ENCODE data around the gene SMARCA4.
"Not testable (repeated sequence)": the region's sequence is repeated elsewhere in the genome, so short reads cannot be mapped to it uniquely, and the experiment has no call there.

Gene SMARCA4

DNA sequence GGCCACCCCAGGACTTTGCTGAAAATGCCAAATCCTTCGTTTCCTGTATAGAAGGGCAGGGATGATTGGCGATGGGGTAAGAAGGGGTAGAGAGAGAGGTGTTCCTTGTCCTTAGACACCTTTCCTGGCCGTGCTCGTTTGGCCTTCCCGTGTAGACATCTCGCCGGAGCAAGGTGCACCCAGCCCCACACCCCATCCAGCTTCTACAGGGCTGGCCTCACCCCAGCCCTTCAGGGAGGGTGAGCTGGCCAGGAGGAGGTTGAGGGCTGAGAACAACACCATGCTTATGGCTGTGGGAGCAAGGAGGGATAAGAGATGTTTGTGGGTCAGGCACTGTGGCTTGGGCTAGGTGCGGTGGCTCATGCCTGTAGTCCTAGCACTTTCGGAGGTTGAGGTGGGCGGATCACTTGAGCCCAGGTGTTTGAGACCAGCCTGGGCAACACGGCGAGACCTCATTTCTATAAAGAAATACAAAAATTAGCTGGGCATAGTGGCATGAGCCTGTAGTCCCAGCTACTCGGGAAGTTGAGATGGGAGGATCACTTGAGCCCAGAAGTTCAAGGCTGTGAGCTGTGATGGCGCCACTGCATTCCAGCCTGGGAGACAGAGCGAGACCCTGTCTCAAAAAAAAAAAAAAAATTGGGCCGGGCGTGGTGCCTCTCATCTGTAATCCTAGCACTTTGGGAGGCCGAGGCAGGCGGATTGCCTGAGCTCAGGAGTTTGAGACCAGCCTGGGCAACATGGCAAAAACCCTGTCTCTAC lies 15.5 kb downstream of the SMARCA4 start:
- no peak for DNase-seq (ENCODE audit: low spot score)

DNA sequence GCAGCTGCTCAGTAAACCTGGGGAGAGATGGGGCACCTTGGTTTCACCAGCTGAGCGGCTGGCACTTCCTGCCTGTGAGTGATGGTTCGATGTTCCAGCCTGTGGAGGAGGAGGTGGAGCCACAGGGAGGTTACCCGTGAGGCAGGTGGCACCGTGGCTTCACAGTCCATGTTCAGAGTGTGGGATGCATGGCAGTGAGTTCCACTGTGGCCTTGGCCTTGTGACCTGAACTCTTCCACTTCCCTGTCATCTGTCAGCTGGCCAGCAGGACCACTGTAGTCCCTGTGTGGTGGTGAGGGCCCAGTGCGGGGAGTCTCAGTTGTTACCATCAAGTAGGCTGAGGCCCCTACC lies 16.9 kb downstream of the SMARCA4 start:
- no peak for DNase-seq (ENCODE audit: low spot score)

DNA sequence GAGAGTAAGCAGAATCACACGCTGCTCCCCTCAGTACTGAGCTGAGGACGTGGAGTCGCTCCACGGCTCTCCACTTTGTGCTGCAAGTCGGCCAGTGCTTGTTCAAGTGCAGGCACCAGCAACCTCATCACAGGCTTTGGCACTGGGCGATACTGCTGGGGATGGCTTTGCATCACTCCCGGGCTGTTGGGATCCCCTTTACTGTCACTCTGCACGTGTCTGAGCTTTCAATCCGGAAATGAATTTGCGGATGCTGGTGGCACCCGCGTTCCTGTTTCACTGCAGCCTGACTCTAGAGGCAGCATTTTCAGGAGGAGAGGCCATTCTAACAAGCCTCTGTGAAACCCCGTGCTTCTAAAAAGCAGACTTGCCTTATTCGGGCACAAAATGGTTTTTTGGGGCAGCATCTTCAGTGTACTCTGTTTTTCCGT lies 19.1 kb downstream of the SMARCA4 start:
- DNase-seq (ENCODE audit: low spot score), result peak; percentile 4

DNA sequence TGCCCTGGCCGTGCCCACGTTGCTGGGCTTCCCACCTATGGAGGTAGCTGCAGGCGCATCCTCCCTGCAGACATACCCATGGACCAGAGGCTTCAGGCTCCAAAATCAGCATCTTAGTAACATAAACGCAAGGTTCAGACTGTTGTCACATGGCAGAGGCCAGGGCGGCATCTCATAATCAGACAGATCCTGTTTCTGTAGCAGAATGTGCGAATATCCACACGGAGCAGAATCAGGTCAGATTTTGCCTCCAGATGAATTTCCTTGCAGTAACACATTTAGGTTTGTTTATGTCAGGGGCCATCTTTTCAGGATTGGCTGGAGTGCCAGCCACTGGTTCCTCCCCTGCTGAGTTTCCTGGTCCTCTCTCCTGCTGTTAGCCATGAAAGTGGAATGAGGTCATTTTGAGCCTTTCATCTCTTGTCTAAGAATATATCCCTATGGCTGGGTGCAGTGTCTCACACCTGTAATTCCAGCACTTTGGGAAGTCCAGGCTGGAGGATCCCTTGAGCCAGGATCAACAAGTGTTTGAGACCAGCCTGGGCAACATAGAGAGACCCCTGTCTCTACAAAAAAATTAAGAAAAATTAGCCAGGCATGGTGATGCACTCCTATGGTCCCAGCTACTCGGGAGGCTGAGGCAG lies 20.5 kb downstream of the SMARCA4 start:
- no peak for DNase-seq (ENCODE audit: low spot score)

DNA sequence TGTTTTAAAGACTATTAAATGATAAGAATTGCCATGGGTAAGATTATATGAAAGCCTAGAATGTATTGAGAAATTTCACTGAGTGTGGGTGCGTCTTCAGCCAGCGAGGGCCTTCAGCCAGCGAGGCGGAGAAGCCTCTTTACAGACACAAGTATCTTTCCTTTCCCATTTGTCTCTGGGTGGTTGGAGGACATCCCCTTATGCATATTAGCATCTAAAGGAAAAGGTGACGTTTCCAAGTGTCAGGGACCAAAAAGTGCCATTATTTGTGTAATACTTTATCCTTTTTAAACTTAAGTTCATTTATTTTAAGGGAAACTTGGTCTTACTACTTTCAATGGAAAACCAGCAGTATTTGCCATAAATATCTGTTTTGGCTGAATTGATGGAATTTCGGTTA lies 22.2 kb downstream of the SMARCA4 start:
- no peak for DNase-seq (ENCODE audit: low spot score)

DNA sequence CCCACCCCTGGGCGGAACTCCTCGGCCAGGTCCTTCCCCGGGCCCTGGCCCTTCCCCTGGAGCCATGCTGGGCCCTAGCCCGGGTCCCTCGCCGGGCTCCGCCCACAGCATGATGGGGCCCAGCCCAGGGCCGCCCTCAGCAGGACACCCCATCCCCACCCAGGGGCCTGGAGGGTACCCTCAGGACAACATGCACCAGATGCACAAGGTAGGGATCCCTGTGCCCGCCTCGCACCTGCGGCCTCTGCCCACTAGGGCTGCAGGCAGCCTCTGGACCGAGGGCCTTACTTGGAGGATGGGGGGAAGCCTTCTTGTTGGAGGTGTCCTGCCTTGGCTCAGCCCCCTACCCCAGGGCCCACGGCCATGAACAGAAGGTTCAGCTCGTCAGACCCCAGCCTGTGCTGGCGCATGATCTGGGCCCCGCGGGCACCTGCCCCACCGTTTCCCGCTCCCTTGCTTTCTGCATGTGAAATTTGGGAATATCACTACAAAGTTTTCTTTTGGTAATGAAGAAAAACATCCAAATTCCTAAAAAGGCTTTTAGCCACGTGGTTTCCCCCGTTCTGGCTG lies 23.4 kb downstream of the SMARCA4 start:
- no peak for DNase-seq (ENCODE audit: low spot score)

DNA sequence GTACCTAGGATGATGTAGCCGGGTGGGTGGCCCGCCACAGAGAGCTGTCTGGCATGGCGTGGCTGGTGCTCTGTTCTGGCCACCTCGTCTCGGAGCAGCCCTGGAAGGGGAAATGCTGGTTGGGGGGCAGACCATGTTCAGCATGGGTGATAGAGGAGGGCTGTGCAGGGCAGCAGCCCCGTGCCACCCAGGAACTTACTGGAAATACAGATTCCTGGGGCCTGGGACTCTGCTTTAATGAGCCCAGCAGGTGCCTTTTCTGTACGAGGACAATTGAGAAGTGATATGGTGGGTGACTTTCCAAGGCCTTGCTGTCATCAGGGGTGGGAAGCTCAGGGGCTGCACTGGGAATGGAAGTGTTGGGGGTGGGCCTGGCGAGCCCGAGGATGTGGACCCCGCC lies 24.7 kb downstream of the SMARCA4 start:
- no peak for DNase-seq (ENCODE audit: low spot score)

DNA sequence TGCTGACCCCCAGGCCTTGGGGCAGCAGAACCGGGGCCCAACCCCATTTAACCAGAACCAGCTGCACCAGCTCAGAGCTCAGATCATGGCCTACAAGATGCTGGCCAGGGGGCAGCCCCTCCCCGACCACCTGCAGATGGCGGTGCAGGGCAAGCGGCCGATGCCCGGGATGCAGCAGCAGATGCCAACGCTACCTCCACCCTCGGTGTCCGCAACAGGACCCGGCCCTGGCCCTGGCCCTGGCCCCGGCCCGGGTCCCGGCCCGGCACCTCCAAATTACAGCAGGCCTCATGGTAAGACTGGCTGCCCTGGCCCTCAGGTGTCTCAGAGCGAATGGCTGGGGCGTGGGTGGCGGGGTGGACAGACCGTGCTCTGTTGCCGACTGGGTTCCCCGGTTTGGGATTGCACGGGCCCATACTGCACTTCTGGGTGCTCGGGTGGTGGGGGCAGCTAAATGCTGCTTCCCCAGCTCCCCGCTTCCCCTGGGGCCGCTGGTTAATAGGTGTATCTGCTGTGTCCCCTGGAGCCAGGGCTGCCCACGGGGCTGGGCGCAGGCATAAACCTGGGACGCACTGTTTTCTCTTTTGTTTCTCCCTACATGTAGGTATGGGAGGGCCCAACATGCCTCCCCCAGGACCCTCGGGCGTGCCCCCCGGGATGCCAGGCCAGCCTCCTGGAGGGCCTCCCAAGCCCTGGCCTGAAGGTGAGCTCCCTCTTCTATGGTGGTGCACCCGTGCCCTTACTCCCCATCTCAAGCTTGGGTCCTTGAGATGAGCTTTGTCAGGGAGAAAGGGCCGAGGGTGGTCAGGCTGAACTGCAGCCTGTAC lies 25.7 kb downstream of the SMARCA4 start:
- DNase-seq (ENCODE audit: low spot score), result no peak

DNA sequence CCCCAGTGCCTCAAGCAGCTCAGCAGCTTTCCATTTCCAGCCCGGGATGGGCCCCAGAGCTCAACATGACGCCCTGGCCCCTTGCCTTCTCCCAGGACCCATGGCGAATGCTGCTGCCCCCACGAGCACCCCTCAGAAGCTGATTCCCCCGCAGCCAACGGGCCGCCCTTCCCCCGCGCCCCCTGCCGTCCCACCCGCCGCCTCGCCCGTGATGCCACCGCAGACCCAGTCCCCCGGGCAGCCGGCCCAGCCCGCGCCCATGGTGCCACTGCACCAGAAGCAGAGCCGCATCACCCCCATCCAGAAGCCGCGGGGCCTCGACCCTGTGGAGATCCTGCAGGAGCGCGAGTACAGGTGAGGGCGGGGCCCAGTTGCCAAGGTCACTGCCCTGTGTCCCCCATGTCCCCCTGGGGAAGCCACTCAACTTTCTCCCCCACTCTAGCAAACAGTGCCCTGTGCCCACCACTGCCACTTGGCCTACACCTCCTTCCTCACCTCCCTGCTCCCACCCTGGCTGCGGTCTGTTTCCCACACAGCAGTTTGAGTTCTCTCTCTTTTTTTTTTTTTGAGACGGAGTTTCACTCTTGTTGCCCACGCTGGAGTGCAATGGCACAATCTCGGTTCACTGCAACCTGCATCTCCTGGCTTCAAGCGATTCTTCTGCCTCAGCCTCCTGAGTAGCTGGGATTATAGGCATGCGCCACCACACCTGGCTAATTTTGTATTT lies 26.9 kb downstream of the SMARCA4 start:
- DNase-seq (ENCODE audit: low spot score), result no peak

DNA sequence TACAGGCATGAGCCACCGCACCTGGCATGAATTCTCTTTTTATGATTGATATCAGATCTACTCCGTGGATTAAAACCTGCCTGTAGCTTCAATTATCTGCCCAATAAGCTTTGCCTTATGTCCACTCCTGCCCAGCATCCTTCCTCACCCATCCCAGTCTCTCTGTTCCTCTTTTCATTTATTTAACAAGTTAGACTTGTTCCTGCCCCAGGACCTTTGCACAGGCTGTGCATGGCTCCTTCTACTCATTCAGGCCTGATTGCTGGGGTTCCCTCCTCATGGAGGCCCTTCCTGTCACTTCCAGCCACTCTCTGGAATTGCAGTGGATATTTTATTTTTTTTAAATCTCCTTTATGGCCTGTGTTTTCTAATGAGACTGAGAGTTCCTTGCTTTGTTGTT lies 27.6 kb downstream of the SMARCA4 start:
- no peak for DNase-seq (ENCODE audit: low spot score)

DNA sequence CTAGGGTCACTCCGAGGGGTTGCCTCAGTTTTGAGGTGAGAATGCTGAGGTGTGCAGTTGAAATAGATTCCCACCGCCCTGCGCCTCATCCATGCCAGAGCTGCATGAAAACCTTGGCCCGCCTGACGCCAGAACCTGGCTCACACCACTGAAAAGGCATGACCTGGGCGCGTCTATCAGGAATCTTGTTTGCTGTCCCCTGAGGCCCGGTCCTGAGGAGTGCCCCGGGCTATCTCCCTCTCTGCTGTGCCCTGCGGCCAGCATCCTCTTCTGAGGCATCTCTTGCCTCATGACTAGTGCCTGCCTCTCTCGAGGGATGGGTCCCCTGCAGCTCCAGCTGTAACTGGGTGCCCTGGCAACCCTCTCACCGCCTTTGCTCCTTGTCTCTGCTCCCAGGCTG lies 28.1 kb downstream of the SMARCA4 start:
- no peak for DNase-seq (ENCODE audit: low spot score)

DNA sequence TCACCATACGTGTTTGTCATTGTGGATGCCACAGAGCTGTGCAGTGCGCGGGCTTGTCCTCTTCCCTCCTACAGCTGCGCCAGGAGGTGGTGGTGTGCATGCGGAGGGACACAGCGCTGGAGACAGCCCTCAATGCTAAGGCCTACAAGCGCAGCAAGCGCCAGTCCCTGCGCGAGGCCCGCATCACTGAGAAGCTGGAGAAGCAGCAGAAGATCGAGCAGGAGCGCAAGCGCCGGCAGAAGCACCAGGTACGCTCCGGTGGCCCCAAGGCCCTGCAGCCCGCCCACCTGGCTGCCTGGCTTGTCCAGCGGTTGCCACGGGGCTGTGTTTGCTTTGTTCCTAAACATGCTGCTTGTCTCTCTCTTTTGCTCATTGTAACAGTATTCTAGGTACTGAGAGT lies 30.2 kb downstream of the SMARCA4 start:
- no peak for DNase-seq (ENCODE audit: low spot score)

DNA sequence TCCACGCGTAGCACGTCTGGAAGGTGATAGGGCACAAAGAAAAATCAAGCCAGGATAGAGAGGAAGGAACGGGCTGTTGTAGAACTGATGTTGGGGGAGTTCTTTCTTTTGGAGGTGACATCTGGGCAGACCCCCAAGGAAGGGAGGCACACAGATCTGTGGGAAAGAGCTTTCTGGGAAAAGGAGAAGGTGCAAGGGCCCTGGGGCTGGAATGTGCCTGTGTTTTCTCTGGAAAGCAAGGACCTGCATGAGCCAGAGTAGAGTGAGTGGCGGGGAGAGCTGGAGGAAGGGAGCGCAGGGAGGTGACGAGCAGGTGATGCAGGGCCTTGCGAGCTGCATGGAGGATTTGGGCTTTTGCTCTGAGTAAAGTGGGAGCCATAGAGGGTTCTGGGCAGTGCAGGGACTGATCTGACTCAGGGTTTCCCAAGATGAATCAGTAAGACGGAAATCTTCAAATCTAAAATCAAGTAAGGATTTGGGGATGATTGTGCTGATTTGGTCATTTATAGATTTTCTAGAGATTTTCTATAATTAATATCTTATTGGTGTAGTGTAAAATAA lies 30.8 kb downstream of the SMARCA4 start:
- DNase-seq (ENCODE audit: low spot score), result no peak

DNA sequence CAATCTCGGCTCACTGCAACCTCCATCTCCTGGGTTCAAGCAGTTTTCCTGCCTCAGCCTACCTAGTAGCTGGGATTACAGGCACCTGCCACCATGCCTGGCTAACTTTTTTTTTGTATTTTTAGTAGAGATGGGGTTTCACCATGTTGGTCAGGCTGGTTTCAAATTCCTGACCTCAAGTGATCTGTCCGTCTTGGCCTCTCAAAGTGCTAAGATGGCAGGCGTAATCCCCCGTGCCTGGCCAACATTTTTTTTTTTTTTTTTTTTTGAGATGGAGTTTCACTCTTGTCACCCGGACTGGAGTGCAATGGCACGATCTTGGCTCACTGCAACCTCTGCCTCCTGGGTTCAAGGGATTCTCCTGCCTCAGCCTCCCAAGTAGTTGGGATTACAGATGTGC lies 31.3 kb downstream of the SMARCA4 start:
- DNase-seq (ENCODE audit: low spot score), result not testable (repeated sequence)

DNA sequence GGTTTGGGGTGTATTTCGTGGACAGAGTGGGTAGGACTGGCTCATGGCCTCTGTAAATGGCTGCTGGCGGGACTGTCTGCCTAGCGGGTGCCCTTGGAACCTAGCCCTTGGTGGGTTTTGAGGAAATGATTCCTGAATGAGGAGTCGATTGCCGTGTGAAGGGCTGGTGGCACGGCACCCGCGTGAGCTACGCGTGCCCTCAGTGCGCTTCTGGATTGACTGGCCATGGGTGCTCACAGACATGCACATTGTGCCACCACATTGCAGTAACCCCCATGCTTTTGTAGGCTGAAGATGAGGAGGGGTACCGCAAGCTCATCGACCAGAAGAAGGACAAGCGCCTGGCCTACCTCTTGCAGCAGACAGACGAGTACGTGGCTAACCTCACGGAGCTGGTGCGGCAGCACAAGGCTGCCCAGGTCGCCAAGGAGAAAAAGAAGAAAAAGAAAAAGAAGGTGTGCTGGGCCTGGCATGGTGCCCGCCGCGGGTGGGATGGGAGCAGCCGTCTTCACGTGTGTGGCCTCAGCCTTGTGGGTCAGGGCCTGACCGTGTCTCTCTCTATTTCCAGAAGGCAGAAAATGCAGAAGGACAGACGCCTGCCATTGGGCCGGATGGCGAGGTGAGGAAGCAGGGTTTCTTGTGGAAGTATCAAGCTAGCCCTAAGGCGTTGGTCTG lies 35.2 kb downstream of the SMARCA4 start:
- no peak for DNase-seq (ENCODE audit: low spot score)

DNA sequence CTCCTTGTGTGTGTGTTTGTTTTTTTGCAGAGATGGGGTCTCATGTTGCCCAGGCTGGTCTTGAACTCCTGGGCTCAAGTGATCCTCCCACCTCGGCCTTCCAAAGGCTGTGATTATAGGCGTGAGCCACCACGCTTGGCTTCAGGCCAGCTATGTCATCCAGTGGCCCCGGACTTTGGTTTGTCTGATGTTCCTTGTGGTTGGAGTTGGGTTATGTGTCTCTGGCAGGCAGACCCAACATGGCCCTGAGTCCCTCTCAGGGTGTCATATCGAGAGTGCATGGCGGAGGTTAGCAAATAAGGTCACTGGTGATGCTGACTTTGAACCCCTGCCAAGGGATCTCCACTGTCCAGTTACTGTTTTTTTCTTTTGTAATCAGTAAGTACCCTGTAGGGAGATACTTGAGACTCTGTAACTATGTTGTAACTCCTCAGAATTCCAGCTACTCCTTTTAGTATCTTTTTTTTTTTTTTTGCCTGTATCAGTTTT lies 37.3 kb downstream of the SMARCA4 start:
- DNase-seq (ENCODE audit: low spot score), result no peak

DNA sequence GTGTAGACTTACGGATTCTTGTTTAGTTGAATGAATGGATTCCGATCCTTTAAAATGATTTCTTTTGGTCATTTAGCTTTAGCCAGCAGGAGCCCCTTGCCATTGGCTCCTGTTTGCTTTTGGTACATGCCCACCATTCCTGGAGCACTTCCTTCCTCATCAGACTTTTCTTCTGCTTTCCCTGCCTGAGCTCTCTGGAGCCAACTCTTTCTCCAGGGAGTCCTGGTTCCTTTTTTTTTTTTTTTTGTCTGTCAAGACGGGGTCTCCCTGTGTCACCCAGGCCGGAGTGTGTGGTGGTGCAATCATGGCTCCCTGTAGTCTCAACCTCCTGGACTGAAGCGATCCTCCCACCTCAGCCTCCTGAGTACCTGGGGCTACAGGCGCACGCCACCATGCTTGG lies 37.8 kb downstream of the SMARCA4 start:
- no peak for DNase-seq (ENCODE audit: low spot score)

DNA sequence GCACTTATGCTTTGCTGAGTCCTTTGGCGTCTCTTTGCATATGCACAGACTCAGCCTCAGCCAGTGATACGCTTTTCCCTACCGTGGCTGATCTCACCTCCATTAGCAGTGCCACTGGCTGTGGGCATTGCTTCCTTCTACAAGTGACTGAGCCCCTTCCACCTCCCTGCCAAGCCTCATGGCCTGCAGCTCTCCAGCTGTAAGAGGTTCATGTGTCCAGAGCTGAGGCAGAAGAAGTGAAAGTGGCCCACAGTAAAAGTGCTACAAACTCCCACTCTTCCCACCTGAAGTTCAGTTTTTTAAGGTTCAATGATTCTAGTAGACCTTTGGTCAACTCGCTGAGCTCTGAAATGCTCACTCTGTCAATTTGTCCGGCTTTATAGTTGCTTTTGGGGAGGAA lies 44.7 kb downstream of the SMARCA4 start:
- no peak for DNase-seq (ENCODE audit: low spot score)

DNA sequence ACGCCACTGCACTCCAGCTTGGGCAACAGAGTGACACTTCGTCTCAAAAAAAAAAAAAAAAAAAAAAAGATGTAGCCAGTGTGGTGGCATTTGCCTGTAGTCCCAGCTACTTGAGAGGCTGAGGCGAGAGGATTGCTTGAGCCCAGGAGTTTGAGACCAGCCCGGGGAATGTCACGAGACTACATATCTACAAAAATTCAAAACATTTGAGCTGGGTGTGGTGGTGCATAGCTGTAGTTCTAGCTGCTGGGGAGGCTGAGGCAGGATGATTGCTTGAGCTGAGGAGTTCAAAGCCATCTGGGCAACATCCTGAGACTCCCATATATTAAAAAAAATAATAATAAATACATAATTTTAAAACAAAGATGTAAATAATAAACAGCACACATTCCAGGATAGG lies 46.6 kb downstream of the SMARCA4 start:
- no peak for DNase-seq (ENCODE audit: low spot score)

DNA sequence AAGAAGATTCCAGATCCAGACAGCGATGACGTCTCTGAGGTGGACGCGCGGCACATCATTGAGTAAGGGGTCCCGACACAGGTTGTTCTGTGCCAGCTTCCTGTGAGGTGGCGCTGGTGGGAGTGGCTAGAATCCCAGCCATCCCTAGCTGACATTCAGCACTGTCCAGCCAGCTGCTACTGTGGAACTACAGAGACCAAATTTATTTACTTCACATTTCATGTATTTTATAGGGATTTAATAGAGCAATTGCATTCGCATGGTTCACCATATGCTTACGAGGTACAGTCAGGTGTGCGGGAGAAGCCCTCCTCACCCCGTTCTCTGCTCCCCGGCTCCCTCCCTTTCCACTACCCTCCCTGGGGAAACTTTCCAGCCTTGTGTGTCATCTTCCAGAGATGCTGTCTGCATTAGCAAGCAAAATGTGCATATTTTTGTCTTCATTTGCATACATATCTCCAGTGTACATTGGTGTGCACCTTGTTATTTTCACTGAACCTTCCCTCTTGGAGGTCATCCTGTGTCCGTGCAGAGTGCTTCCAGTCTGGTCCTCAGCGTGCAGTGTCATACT lies 47.2 kb downstream of the SMARCA4 start:
- no peak for DNase-seq (ENCODE audit: low spot score)

DNA sequence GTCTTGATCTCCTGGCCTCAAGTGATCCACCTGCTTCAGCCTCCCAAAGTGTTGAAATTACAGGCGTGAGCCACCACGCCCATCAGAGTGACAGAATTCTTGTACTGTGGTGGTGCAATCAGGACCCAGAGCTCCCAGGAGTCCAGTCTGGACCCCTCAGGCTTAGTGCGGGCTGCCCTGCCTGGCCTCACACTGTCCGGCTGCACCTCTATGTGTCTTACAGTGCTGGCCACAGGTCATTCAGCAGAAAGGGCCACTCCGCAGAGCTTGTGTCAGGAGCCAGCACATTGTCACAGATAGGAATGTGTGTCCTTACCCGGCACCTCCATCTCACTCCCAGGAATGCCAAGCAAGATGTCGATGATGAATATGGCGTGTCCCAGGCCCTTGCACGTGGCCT lies 49.2 kb downstream of the SMARCA4 start:
- DNase-seq (ENCODE audit: low spot score), result no peak
